PC-9 (cell line): ENCODE results near the gene HPS1. TPM values are rescaled to one million over a fixed set of nuclear protein-coding genes. Genes with fewer than 3 reads are reported as not detected.

ENCODE experiments used
- BruUV-seq: library from RNA; stranded (reverse); fragments of 400-500 nt; replicated peaks from 2 replicates; lab custom pipeline; 2021; lab: Mats Ljungman, UMichigan
- CTCF ChIA-PET: fragments of 300-600 bp; sonication (Branson Sonifier 250); formaldehyde crosslinking; loops from one replicate; lab custom pipeline; 2022; ENCODE audit warnings: antibody characterized with exemption; lab: Charles Lee
- POLR2A ChIA-PET: fragments of 300-600 bp; sonication (Branson Sonifier 250); formaldehyde crosslinking; loops from one replicate; lab custom pipeline; 2022; ENCODE audit warnings: antibody characterized with exemption; ENCODE audit not compliant: unreplicated experiment; lab: Charles Lee
- DNase-seq, 2 experiments: peaks; one replicate each; pipeline versions ENCODE4 v3.0.0 to v3.0.0-alpha.2; 2015 to 2022; ENCODE audit warnings: mixed read lengths in 1 of 2
- H2AFZ ChIP-seq: fragments of 200-600 bp; sonication (generic); 2 replicates; pipeline ENCODE4 v1.8.1; 2017; ENCODE audit warnings: antibody characterized with exemption
- H3F3A ChIP-seq: fragments of 200-600 bp; sonication (generic); 2 replicates; pipeline ENCODE4 v1.8.1; 2017; ENCODE audit warnings: antibody characterized with exemption, mild to moderate bottlenecking, low read depth; ENCODE audit not compliant: insufficient read depth
- H3K27ac ChIP-seq: fragments of 200-600 bp; sonication (generic); 2 replicates; pipeline ENCODE4 v1.6.1; 2016; ENCODE audit warnings: mixed run types
- H3K27me3 ChIP-seq: fragments of 200-600 bp; sonication (generic); 2 replicates; pipeline ENCODE4 v1.6.1; 2016; ENCODE audit warnings: low read depth, mixed run types; ENCODE audit not compliant: insufficient read depth
- H3K36me3 ChIP-seq: fragments of 200-600 bp; sonication (generic); 2 replicates; pipeline ENCODE4 v1.6.1; 2016; ENCODE audit warnings: low read depth, mixed run types
- H3K4me1 ChIP-seq: fragments of 200-600 bp; sonication (generic); replicated peaks from 2 replicates; pipeline ENCODE4 v1.6.1; 2016; ENCODE audit warnings: mixed run types; ENCODE audit not compliant: insufficient read depth
- H3K4me2 ChIP-seq: fragments of 200-600 bp; sonication (generic); 2 replicates; pipeline ENCODE4 v1.6.1; 2017; ENCODE audit warnings: mixed run types
- H3K4me3 ChIP-seq: fragments of 200-600 bp; sonication (generic); 2 replicates; pipeline ENCODE4 v1.6.1; 2016; ENCODE audit warnings: mixed run types
- H3K79me2 ChIP-seq: fragments of 200-600 bp; sonication (generic); 2 replicates; pipeline ENCODE4 v1.6.1; 2017; ENCODE audit warnings: low read depth, mixed run types
- H3K9me2 ChIP-seq: fragments of 200-600 bp; sonication (generic); 2 replicates; pipeline ENCODE4 v1.8.1; 2017; ENCODE audit warnings: mild to moderate bottlenecking; ENCODE audit not compliant: insufficient read depth
- H3K9me3 ChIP-seq: fragments of 200-600 bp; sonication (generic); 2 replicates; pipeline ENCODE4 v1.8.1; 2016; ENCODE audit warnings: low read depth; ENCODE audit not compliant: insufficient read depth
- H4K20me1 ChIP-seq: fragments of 200-600 bp; sonication (generic); 2 replicates; pipeline ENCODE4 v1.8.1; 2017; ENCODE audit not compliant: insufficient read depth
- CTCF ChIP-seq: fragments of 200-600 bp; sonication (generic); conservative IDR thresholded peaks from 2 replicates; pipeline ENCODE4 v1.6.1; 2017; ENCODE audit warnings: mixed run types, antibody characterized with exemption, mild to moderate bottlenecking, moderate library complexity
- EZH2 ChIP-seq: fragments of 200-600 bp; sonication (generic); IDR thresholded peaks from 2 replicates; pipeline ENCODE4 v1.8.0; 2017; ENCODE audit warnings: antibody characterized with exemption, low read depth
- intact Hi-C: fragments of 100-400 bp; cut with micrococcal nuclease; formaldehyde crosslinking; loops from one replicate; pipeline ENCODE4 v1.10.0; 2022; ENCODE audit not compliant: unreplicated experiment
- total RNA-seq: library from RNA; stranded (reverse); gene quantifications from 2 replicates; pipeline ENCODE4 v1.2.3, GENCODE V29; 2021

Gene HPS1
- total RNA-seq, 1 experiment from 2014 or later: 43.2 TPM

- POLR2A ChIA-PET: interaction anchor here (0.6 kb wide), 1 partner anchor 34 kb away, joined by 3 read pairs; no protein-coding TSS in a partner anchor
- Histone ChIP-seq H3K4me3 (peak overlapping the region; percentile 27; the same call in 1 of the 2 replicates), H4K20me1 (no peaks in the 10 kb centered on the region), H3K9me3 (no peaks in the 10 kb centered on the region), H3K79me2 (no peaks in the 10 kb centered on the region), H3F3A (peaks cover 19% of the 10 kb centered on the region), H3K36me3 (no peaks in the 10 kb centered on the region), H3K4me1 (peaks cover 48% of the 10 kb centered on the region), H3K27me3 (no peaks in the 10 kb centered on the region), H2AFZ (peak overlapping the region; percentile 64), H3K9me2 (no peaks in the 10 kb centered on the region), H3K4me2 (peak overlapping the region; percentile 70), H3K27ac (peak overlapping the region; percentile 87)
- TF ChIP-seq EZH2 (no peak), CTCF (no peak)
- intact Hi-C loops: no loop called here
- CTCF ChIA-PET: no interaction called here
- BruUV-seq: no TSS peak
- DNase-seq: peak; percentile 52 to 88
These were observed 72.3 kb downstream of the HPS1 start for GRCh38 chr10:98374217-98374985.

GRCh38 chr10:98373260-98374040 lies 73.3 kb downstream of the HPS1 start:
- Histone ChIP-seq H2AFZ (peak overlapping the region; percentile 64; the same call in 1 of the 2 replicates), H3F3A (peaks cover 19% of the 10 kb centered on the region), H3K4me2 (peak overlapping the region; percentile 70), H3K27me3 (no peaks in the 10 kb centered on the region), H3K4me3 (no peak overlapping the region; the same call in 1 of the 2 replicates), H3K9me3 (no peaks in the 10 kb centered on the region), H3K79me2 (no peaks in the 10 kb centered on the region), H3K36me3 (no peaks in the 10 kb centered on the region), H3K27ac (peak overlapping the region; percentile 87), H4K20me1 (no peaks in the 10 kb centered on the region), H3K4me1 (peaks cover 48% of the 10 kb centered on the region), H3K9me2 (no peaks in the 10 kb centered on the region)
- intact Hi-C loops: no loop called here
- POLR2A ChIA-PET: interaction anchor here (0.6 kb wide), 1 partner anchor 35 kb away, joined by 3 read pairs; no protein-coding TSS in a partner anchor
- no peak for TF ChIP-seq CTCF
- TF ChIP-seq EZH2: no peak
- no peak for DNase-seq
- CTCF ChIA-PET: no interaction called here
- BruUV-seq: no TSS peak
